Activated CD4-positive, alpha-beta T cell treated with anti-CD3 and anti-CD28 coated beads, Interleukin-2, amount 50 U/mL, for 16 hours (primary cell): ENCODE data around the gene SLC5A7.

Experiments used
- DNase-seq: peaks from one replicate; pipeline ENCODE4 v3.0.0-alpha.2; 2020

Gene SLC5A7

DNA sequence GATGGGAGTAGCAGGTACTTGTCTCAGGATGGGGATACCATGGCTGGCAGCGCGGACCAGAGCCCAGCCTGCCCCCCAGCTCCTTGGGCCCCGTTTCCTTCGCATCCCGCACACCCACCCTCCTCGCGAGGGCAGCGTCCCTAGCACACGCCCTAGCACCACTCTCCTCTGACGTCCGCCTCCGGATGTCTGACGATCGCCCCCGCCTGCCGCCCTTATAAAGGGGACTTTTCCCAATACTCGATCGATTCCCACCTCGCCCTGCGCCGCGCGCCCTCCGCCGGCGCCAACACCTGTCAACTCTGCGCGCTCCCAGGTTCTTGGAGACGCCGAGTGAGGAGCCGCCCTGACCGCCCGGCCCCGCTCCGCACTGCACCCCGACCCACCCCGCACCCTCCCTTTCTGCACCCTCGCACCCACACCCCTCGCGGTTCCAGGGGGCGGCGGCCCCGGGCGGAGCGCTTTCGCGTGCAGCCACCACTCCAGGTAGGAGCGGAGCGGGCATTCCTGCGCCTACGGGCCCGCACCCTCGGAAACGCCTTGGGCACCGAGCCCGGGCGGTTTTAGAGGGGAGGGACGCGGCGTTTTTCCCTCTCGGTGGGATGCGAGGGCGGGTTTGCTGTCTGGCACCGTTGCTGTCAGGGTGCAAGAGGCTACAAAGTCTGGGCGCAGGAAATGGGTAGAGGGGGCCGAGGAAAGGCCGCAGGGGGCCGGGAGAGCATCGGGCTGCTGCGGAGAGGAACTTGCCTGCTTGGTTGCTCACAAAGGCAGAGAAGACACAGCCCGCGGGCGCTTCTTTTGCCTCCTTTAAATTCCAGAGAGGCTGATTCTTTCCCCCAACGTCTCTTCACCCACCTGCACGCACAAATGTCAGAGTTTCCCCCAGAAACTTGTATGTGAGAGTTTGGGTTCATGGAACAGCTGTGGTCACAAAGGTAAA lies at the start of gene SLC5A7:
Gene SLC5A7 (plus strand): TSS at position 247 of the 940 bp plus-strand sequence. CDS start 1,632 bp downstream, outside the sequence.
- no peak for DNase-seq

DNA sequence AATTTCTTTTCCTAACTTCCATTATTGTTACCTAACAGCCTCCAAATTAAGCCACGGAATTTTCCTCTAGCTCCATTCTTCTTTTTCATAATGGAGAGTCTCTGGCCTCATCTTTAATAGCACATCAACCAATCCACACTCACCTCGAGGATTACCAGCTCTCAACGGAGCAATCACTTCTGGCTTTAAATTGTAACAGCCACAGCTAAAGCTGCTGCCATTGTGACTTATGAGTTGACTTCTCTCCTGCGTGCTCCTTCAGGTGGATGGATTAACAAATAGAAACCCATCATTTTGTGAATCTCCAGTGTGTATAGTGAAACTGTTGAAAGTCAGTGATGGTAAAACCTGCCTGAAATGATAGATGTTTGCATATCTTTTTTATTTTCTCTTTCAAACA lies 24.9 kb upstream of the SLC5A7 start:
- no peak for DNase-seq

DNA sequence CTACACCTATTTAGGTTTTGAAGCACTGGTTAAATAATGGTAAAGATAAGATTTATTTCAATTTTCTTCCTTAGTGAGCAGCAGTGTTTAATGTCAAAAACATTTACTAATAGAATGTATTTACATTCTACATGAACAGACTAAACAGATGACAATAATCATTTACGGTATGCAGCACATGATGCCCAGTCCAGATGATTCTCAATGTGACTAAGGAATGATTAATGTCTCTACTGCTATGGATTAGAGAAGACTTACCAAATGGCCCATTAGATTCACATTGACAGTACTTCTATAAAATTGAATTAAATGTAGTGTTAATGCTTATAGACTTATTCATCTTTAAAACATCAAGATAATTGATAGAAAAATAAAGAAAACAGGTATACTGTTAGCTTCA lies 22.1 kb upstream of the SLC5A7 start:
- DNase-seq = no peak

DNA sequence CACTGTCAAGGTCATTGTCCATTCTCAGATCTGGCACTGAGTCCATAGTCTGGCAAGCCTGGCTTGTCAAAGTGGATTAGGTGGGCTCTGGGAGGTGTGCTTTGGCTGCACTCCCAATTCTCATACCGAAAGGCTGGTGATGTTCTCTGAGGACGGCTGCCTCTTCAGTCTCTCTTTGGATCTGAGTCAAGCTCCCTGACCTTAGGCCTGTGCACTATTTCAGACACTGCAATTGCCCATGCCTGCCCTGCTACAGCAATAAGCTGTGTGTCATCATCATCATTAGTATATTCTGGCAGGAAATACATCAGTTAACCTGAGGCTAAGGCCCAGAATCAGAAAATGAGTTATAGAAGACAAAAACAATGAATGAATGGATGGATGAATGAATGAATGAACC lies 1.6 kb upstream of the SLC5A7 start:
- no peak for DNase-seq

DNA sequence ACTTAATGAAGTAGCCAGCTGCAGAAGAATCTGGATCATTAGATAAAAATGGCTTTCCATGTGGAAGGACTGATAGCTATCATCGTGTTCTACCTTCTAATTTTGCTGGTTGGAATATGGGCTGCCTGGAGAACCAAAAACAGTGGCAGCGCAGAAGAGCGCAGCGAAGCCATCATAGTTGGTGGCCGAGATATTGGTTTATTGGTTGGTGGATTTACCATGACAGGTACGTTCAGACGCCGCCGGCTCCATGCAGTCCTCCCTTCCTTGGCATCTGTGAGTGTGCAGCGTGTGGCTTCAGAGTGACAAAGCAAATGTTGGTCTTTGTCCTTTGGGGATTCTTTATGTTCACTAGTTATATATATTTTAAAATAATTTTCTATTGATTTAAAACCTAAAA lies 1.8 kb downstream of the SLC5A7 start:
- no peak for DNase-seq

DNA sequence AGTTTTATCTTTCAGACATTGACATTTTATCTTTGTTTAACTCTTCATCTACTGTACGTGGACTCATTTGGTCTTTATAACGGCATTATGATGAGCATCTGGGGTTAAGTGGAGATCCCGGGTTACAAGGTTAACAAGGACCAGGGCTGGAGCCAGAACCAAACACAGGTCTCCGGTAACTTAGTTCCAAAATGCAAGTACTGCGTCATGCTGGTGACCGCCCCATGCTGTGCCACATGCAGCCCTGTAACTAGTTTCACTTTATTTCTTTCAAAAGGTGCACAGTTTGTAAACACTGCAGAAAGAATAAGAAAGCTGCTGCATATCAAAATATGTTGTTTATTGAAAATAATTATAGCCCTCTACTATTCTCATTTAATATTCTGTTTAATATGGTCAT lies 3.1 kb downstream of the SLC5A7 start:
- no peak for DNase-seq

DNA sequence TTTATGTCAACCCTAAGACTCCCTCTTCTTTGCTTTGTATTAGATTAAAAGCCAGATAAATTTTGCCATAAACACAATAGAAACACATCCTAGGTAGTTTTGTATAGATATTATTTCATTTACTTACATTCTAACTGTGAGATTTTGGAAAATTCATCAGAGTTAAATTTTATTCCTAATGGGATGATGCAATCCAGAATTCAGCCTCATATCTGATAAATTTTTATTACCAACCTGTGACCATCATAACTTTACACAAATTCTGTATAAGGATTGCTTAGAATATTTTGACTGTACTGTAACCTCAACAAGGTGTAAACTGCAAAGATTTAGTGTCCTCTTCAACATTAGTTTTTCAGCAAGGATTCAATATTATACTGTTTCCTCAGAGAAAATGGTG lies 4.4 kb downstream of the SLC5A7 start:
- DNase-seq = no peak

DNA sequence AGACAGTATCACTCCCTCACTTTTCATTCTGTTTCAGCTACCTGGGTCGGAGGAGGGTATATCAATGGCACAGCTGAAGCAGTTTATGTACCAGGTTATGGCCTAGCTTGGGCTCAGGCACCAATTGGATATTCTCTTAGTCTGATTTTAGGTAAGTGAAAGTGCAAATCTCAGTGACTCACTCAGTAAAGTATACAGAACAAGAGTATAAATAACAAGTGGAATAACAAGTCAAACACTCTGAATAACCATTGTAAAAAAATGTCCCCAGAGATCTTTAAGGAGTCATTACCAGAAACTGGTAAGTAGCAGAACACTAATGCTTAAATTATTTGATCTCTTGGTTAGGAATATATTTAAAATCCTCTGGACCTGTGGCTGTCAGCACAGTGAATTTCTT lies 5.7 kb downstream of the SLC5A7 start:
- no peak for DNase-seq

DNA sequence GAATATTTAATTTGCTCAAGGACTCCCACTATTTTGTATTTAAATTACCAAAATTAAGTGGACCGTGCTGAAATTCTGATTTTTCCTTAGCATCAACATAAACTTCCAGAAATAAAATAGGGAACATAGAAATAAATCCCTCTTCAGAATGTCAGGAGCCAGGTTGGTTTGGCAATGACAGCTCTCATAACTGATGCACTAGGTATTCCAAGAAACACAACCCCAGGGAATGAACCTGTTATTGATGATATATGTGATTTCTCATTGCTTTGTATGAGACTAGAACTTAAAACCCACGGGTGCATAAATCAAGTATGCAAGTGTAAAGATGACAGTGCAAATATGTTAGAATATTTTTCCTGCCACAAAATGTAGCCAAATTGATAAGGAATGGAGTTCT lies 12.8 kb downstream of the SLC5A7 start:
- DNase-seq = no peak

DNA sequence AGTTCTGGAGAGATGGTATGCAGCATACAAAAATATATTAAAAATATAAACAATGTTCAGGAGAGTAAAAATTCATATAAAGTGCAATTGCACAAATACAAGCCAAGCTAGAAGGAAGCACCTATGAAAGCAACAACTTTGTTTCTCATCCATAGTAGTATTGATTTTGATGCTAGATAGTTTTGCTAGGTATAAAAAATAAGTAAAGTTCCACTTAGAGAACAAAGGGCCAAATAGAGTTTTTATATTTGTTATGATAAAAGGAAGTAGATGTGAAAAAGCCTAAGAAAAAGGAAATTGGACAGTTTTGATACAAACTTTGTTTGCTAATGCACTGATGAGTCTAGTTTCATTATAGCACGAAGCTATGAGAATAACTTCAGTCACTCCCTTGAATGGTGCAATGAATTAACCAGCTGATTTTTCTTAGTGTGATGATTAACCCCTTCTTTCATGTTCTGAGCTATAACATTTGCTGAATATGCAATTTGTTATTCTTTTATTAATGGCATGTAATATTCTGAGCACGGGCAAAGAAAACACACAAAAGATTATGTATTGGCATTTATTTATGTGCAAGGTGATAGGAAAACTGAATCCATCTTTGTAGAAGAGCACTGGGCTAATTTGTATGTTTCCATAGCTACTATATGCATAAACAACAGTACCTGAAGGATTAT lies 24.7 kb downstream of the SLC5A7 start:
- DNase-seq = no peak

DNA sequence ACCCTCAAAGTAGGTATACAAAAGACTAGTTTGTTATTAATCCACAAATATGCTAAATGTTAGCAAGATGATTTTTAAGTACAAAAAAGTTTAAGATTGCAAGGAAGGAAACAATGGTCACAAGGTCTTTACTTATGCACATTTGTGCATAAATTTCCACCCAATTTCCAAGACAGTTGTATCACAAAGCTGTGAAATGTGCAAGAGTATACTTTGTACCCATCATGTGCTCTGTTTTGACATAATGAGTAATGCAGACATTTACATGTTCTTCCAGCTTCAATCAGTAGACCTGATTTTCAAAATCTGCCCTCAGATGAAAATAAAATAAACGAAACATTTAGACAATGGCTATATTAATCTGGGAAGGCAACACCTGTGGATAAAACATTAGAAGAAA lies 27.0 kb downstream of the SLC5A7 start:
- DNase-seq = no peak

DNA sequence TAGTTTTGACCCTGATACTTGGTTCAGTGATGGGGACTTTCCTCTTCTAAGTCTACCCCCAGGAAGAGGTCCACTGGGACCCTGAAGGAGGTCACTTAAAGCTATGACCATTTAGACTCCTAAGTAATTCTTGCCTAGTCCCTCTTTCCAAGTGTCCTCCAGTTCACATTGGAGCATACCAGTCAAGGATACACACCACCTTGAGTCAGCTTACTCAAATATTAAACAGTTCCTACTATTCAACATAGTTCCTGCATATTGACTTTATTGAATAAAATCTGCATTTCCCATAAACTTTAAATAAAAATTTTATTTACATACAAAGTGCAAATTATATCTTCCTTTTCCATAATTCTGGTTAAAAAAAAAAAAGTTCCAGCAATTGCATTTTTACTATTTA lies 36.3 kb downstream of the SLC5A7 start:
- DNase-seq = no peak

DNA sequence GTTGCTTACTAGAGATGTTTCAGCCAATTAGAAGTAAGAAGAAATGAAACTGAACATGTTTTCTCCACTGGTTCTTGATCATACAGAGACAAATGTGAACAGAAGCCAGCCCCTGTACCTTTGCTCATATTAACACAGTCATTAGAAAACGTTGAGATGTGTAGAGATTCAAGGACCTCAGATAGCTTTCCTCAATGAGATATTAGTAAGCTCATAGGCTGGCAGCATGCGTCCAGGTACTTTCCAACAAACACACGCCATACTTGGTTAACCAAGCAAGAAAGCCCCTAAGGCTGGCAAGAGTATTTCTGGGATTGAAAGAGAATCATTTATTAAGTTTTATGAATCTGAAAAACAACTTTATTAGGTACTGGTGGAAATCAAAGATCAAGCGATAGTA lies 37.5 kb downstream of the SLC5A7 start:
- DNase-seq = no peak

DNA sequence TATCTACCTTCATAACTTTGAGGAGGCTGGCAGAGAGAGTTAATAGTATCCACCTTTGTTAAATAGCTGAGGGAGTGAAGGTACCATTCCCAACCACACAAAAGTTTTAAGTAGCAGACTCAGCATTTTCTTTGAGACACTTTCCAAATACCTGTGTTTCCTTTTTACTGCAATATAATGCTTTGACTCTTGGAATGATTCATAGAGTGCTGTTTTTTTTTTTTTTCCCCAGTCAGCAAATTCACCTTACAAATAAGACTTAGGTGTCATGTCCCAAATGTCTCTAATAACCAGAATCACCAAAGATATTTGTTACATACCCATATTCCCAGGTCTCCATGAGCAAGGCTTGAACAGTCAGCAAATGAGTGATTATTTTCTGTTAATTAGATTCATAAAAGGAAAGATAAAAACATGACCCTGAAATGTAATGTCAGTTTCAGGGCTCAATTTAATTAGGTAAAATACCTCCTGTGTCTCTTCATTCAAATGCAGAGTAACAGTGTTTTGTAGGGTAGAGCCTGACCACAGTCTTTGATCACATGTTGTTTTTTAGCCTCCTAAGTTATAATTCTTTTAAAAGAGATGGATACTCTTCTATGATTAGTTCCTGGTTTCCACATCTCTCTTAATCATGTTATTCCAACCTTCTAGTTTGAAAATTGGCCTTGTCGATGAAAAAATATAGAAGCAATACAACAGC lies 39.9 kb downstream of the SLC5A7 start:
- DNase-seq = no peak

DNA sequence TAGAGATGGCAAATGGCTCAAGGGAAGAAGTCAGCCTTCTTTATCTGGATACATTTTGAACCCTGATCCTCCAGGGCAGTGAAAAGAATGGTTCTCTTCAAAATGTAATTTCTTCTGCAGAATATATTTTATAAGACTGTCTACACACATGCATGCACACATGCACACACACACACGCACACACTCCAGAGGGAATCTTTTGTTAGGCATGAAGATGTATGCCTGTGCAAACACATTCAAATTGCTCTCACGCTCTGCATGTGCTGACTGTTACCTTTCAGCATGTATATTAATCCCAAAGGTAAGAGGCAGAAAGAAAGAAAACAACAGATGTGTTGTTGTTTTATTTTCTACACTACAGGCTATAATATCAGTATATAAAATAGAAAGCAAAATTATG lies 43.2 kb downstream of the SLC5A7 start:
- no peak for DNase-seq

DNA sequence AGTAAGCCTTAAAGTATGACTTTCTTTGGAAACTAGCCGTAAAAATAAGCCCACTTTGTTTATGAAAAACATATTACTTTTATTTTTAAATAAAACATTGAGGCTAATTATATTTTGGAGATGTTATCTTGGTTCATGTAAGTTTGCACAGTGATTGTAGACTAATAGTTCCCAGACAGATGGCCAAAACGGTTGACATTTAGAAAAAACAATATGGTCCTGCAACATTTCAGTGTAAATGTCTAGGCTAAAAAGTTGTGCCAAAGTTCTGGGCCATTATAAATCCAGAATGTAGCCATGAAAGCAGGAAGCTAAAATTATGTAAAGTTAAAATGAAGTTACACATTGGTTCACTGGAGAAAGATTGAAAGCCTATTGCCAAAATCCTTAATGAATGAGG lies 43.6 kb downstream of the SLC5A7 start:
- no peak for DNase-seq

DNA sequence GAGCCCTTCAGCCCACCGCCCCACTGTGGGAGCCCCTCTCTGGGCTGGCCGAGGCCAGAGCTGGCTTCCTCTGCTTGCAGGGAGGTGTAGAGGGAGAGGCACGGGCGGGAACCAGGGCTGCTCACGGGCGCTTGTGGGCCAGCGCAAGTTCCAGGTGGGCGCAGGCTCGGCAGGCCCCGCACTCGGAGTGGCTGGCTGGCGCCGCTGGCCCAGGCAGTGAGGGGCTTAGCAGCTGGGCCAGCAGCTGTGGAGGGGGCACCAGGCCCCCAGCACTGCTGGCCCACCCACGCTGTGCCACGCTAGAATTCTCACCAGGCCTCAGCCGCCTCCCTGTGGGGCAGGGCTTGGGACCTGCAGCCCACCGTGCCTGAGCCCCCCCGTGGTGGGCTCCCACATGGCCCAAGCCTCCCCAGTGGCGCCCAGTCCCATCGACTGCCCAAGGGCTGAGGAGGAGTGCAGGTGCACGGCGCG lies 45.2 kb downstream of the SLC5A7 start:
- no peak for DNase-seq

DNA sequence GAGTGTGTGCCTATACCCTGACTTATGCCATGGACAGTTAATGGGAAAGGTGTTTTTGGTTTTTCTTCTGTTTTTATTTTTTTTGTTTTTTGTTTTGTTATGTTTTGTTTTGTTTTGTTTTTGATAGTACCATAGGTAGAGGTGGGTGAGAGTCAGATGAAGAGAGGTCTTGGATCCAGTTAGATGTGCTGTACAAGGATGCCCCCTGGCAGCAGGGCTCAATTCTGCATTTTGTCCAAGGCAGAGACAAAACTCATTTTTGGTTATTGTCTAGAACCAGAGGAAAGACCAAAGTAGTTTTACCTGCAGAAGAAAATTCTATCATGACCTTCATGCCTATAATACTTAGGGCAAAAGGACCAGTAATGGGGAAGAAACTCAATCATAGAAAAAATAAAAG lies 48.5 kb downstream of the SLC5A7 start:
- DNase-seq = no peak

DNA sequence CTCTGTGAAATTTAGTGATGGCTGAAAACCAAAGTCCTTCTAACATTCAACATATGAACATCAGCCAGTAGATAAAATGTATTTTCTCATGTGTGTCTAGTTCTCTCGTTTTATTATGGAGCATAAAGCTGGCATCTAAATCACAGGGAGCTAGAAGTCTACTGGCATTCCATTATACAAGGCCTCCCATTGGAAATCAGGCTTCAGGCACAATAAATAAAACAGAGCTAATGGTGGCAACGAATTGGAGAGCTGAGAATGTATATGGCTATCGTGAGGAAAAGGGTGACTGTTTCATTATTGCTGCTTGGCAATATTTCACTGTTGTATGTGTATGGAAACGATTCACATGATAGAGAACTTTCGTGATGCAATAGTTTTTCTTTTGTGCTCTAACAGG lies 62.4 kb downstream of the SLC5A7 start:
- no peak for DNase-seq

DNA sequence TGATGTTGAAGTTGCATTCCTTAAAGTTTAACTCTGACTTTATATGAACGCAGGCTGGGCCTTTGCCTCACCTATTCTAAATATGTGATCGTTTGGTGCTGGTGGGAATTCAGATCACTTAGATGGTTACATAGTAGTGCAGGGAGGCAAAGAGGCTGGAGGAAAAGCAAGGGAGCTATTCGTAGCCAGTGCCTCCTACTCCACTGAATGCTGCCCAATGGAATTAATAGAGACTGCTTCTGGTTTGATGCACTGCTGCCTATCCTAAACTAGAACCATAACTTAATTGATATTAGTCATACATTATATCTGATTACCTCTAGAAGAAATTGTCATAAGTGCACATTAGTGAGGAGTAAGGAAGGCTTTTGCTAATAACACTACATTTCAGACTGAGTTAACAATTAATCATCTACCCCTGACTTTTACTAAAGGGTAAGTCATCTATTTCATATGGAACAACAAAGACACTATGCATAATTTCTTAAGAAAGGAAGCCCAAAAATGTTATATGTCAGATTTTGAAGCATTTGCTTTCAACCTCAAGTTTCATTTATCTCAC lies 72.3 kb downstream of the SLC5A7 start:
- DNase-seq = no peak

DNA sequence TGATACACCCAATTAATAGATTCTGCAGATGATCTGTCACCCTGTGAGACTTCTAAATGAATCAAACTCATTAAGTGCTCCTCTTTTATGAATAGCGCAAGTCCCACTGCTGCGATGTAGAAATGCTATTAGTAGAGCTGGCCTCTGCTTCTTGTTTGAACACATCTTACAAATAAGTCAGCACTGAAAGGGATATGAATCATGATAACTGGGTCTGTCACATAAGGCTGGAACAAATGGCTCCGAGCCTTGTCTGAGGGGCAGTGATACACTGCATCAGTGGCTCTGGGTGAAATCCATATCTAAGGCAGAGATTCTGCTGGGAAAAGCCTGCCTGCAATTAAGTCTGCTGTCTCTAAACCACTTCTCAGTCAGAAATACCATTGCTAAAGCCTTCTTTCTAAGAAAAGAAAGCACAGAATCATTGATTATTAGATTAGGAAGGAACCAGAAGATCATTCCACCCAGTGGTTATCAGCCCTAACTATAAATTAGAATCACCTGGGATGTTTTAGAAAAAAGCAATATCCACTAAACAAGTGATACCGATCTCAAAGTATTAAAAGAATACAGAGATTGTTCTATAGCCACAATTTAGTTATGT lies 75.2 kb downstream of the SLC5A7 start:
- no peak for DNase-seq
